Airway epithelial cell (primary cell): ENCODE data around the gene ZBTB1. TPM values are rescaled to one million over a fixed set of nuclear protein-coding genes. Genes with fewer than 3 reads are reported as not detected.

ENCODE experiments used
- total RNA-seq: library from RNA; depleted of rRNA; stranded (reverse); fragments of >200 nt; gene quantifications from 2 replicates; pipeline ENCODE4 v1.2.3, GENCODE V29; 2015

Gene ZBTB1
- total RNA-seq, result 19.6 and 20.0 TPM in 2 replicates

DNA sequence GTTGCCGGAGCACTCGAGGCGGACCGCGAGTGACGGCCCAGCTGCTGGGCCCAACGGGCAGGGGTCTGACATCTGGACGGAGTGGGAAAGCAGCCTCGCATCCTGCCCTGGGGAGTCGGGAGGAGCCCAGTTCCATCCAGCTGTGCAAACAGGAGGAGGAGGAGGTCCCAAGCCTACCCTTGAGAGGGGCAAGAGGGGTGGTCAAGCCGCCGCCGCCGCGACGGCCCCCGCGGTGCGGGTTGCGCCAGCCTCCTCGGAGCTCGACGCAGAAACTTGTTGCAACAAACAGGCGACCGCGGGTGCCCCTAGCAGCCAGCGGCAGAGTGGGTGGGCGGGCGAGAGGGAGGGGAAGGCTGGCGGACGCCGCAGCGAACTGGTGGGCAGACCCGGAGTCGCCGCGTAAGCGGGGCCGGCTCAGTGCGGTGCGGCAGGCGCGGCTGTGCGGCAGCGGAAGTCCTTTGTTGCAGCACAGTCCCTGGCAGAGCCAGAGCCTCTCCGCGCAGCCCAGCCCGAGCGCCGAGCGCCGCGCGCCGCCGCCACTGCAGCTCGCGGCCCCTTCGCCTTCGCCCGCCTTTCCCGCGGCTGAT is at the start of gene ZBTB1:
Gene ZBTB1, plus strand, starts transcription at position 461 of the 587 bp plus-strand sequence. CDS start 16,735 bp downstream, outside the sequence.

DNA sequence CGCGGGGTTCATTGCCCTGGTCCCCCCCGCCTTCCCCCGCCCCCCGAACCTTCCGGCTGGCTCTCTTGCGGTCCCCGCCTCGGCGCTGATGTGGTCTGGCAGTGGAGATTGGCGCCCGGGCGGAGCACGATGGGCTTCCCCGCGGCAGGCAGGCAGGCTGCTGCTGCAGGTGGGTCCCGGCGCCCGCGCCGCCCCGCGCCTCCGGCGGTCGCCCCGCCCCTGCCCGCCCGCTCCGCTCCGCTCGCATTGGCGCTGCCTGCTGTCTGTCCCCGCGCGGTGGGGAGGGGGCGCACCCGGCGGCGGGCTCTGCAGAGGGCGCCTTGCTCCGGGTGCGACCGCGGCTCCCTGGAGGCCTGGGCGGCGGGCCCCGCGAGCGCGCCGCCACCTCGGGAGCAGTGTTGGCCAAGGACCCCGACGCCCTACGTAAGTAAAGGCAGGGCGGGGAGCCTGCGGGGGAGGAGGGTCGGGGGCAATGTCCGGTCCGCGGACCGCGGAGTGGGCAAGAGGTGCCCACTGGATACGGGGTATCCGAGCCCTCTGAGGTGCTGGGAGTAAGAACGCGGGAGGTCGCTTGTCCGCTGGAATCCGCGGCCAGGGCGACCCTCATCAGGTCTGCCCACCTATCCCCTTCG is 39.3 kb upstream of the ZBTB1 start, which contains the start of gene AKAP5:
Gene AKAP5, plus strand, starts transcription at position 309 of the 632 bp plus-strand sequence. CDS start 2,896 bp downstream, outside the sequence.

GRCh38 chr14:64503434-64504309 is 898 bp upstream of the ZBTB1 start, which contains the start of gene ZBTB25:
TSS of gene ZBTB25 (minus strand) at chr14:64503838. CDS start at chr14:64490533, 13,305 bp downstream.

DNA sequence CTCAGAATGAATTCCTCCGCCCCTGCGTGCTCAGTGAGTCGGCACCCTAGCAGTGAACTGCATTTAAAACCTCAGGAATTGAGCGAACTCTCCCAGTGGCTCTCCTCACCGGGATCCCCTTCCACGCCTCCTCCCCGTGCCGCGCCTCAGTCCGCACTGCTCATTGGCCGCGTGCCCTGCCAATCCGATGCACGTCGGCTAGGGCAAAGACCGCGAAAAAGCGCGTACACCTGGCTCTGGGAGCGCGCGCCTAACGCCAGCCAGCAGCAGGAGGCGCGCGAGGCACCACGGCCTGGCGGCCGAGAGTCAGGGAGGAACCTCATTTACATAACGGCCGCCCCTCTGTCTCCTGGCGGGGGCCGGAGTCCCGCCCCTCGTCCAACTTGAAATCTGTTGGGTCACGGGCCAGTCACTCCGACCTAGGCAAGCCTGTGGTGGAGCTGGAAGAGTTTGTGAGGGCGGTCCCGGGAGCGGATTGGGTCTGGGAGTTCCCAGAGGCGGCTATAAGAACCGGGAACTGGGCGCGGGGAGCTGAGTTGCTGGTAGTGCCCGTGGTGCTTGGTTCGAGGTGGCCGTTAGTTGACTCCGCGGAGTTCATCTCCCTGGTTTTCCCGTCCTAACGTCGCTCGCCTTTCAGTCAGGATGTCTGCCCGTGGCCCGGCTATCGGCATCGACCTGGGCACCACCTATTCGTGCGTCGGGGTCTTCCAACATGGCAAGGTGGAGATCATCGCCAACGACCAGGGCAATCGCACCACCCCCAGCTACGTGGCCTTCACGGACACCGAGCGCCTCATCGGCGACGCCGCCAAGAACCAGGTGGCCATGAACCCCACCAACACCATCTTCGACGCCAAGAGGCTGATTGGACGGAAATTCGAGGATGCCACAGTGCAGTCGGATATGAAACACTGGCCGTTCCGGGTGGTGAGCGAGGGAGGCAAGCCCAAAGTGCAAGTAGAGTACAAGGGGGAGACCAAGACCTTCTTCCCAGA is 35.9 kb downstream of the ZBTB1 start, which contains the start of gene HSPA2:
Gene HSPA2, plus strand, starts transcription at position 534 of the 995 bp plus-strand sequence. Its CDS starts 109 bp downstream, at position 643.

GRCh38 chr14:64549791-64550620 is 45.4 kb downstream of the ZBTB1 start, which contains the start of gene PPP1R36:
TSS of gene PPP1R36 (plus strand) at chr14:64549961. CDS start at chr14:64549998, 37 bp downstream.

Other genes starting within 250 kb of the ZBTB1 start
- gene ESR2, start 210.4 kb upstream of the ZBTB1 start, total RNA-seq, result 0.05 and 0.71 TPM in 2 replicates
- gene MTHFD1, start 116.4 kb upstream of the ZBTB1 start, total RNA-seq, result 55.7 and 72.5 TPM in 2 replicates
- gene AKAP5, start 39.3 kb upstream of the ZBTB1 start, total RNA-seq, result 0.05 and 0.07 TPM in 2 replicates
- gene ZBTB25, start 932 bp upstream of the ZBTB1 start, total RNA-seq, result 2.7 and 4.7 TPM in 2 replicates
- 5.2 and 7.3 TPM in 2 replicates for gene HSPA2, start 36.0 kb downstream of the ZBTB1 start, total RNA-seq
- gene PPP1R36, start 45.2 kb downstream of the ZBTB1 start, total RNA-seq, result 0.14 TPM in 1 of 2 replicates, not detected in the other
- gene PLEKHG3, start 199.7 kb downstream of the ZBTB1 start, total RNA-seq, result 61.6 and 84.1 TPM in 2 replicates